Urothelium cell line (cell line): Measurements from ENCODE around the gene SLC51A.

Source experiments
- DNase-seq: peaks from one replicate; pipeline ENCODE4 v3.0.0; 2011; ENCODE audit warnings: low spot score, mixed read lengths
- FAIRE-seq: peaks from 2 replicates; lab custom pipeline; 2011; peaks lifted over from hg19 to GRCh38; lab: Jason Lieb, UNC

The SLC51A gene

GRCh38 chr3:196281962-196282361 lies 65.6 kb downstream of the SLC51A start:
- DNase-seq (no peak), FAIRE-seq (no peak)
